GM12801 (cell line): ENCODE results near the gene TMEM120A.

ENCODE experiments used
- TF ChIP-seq, protein P1 (sequence below): IDR thresholded peaks from one replicate; pipeline ENCODE4 v1.5.1; 2011; ENCODE audit warnings: control low read depth; ENCODE audit not compliant: insufficient read length; ENCODE audit errors: extremely low read depth

The TMEM120A gene

GRCh38 chr7:75969704-75970498 lies 24.5 kb downstream of the TMEM120A start:
- TF ChIP-seq, protein P1, sequence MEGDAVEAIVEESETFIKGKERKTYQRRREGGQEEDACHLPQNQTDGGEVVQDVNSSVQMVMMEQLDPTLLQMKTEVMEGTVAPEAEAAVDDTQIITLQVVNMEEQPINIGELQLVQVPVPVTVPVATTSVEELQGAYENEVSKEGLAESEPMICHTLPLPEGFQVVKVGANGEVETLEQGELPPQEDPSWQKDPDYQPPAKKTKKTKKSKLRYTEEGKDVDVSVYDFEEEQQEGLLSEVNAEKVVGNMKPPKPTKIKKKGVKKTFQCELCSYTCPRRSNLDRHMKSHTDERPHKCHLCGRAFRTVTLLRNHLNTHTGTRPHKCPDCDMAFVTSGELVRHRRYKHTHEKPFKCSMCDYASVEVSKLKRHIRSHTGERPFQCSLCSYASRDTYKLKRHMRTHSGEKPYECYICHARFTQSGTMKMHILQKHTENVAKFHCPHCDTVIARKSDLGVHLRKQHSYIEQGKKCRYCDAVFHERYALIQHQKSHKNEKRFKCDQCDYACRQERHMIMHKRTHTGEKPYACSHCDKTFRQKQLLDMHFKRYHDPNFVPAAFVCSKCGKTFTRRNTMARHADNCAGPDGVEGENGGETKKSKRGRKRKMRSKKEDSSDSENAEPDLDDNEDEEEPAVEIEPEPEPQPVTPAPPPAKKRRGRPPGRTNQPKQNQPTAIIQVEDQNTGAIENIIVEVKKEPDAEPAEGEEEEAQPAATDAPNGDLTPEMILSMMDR = no peak

GRCh38 chr7:75969182-75969581 lies 25.2 kb downstream of the TMEM120A start:
- TF ChIP-seq, protein P1 = no peak

- TF ChIP-seq, protein P1 = no peak
Observed at GRCh38 chr7:75968561-75969001, 25.8 kb downstream of the TMEM120A start.

- TF ChIP-seq, protein P1 = no peak
Observed at GRCh38 chr7:75968012-75968411, 26.4 kb downstream of the TMEM120A start.

- TF ChIP-seq, protein P1 = no peak
Observed at GRCh38 chr7:75967487-75967997, 26.9 kb downstream of the TMEM120A start.

GRCh38 chr7:75967055-75967454 lies 27.3 kb downstream of the TMEM120A start:
- TF ChIP-seq, protein P1 = no peak

DNA sequence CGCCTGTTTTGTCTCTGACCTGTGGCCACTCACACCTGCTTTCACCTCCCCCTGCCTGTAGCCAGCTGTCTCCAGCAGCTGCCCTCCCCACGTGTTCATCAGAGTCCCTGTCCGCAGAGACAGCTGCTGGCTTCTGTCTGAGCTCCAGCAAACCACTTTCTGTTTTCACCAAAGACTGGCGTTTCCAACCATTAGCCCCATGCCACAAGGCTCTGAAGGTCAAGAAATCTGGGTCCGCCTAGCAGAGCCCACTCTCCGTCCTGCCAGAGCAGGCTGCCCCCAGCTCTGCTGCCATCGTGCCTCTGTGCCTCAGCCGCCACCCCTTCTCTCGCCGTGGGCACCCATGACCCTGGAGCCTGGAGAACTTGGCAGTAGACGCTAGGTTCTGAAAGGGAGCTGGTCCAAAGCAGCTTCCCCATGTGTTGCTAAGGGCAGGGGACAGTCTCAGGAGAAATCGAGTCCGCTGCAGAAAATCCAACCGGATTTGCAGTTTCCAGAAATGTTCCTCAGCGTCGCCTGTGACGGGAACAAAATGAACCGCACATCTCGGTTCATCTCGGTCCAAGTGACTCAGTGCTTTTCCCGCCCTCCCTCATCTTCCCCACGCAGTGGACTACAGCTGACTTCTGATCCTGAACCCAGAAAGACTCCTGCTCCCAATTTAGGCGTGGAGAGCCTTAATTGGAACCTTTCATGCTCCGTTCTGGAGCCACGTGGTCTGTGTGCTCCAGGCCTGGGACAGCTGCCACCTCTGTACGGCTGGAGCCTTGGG lies 28.0 kb downstream of the TMEM120A start:
- TF ChIP-seq, protein P1 = no peak
